Measurements from ENCODE around the gene SMURF1. TPM values are rescaled to one million over a fixed set of nuclear protein-coding genes. Genes with fewer than 3 reads are reported as not detected.
A peak's percentile ranks its signal among the peaks of the same experiment; 100 is the strongest.

SMURF1 gene
- total RNA-seq, 4 donors from 2014 or later = 25.3 to 47.5 (median 36.5) TPM

DNA sequence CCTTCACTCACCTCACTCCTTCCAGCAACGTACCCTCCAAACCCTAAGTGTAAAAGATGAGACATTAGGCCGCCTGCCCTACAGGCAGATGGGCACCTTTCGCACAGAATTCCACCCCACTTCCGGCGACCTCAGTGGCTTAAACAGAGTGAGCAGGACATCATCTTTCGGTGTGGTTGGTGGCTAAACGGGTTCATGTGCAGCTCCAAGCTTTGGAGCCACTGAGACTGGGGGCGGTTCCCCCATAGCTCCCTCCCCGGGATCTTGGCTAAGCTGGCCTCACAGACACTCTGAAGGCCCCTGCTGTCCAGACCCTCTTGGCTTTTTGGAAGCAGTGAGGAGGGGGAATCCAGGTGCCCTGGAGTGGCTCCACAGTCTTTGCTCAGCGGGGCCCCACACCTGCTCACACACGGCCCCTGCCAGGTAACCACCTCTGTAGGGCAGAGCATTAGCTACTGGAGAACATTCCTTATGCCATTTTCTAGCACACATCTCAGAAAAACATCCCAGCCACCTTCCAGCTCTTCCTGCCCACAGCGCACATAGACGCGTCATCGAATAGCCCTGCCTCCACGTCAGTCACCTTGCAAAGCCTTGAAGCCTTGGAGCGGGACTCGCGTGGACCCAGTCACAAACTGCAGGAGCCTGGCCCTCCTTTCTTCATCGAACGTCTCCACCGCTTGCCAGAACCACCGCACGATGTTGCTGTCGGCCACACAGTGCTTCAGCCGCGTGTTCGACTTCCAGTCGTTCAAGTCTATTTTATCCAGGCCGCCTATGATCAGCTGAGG is 108.8 kb downstream of the SMURF1 start:
- no peak for DNase-seq
- Histone ChIP-seq H3K9me3 (no peaks in the 10 kb centered on the region), H3K27me3 (no peaks in the 10 kb centered on the region), H3K4me3 (no peak overlapping the region), H3K36me3 (peaks cover 0 to 73% (median 32%) of the 10 kb centered on the region in 4 donors), H3K27ac (no peak overlapping the region), H3K4me1 (peaks cover 0 to 1% (median 0%) of the 10 kb centered on the region in 4 donors)
- in situ Hi-C loops (cut with MboI; ENCODE audit: low pct_ligation_motif_present in 1 of 4, low pct_unique_long_range_greater_than_20kb in 1 of 4, low sequenced_read_pairs in 3 of 4) (loop anchor here in 1 of 4 donors (10.0 kb wide), 1 partner anchor 280 kb away; no protein-coding TSS in a partner anchor), intact Hi-C loops (cut with DNase I; ENCODE audit: low total_unique reads) (no loop called here)
- TF ChIP-seq POLR2AphosphoS5 (IDR thresholded peaks at IDR 0.05) (no peak), POLR2A (IDR thresholded peaks at IDR 0.05) (no peak), EP300 (IDR thresholded peaks at IDR 0.05; ENCODE audit: low read depth) (no peak)
- TF ChIP-seq, protein P1, sequence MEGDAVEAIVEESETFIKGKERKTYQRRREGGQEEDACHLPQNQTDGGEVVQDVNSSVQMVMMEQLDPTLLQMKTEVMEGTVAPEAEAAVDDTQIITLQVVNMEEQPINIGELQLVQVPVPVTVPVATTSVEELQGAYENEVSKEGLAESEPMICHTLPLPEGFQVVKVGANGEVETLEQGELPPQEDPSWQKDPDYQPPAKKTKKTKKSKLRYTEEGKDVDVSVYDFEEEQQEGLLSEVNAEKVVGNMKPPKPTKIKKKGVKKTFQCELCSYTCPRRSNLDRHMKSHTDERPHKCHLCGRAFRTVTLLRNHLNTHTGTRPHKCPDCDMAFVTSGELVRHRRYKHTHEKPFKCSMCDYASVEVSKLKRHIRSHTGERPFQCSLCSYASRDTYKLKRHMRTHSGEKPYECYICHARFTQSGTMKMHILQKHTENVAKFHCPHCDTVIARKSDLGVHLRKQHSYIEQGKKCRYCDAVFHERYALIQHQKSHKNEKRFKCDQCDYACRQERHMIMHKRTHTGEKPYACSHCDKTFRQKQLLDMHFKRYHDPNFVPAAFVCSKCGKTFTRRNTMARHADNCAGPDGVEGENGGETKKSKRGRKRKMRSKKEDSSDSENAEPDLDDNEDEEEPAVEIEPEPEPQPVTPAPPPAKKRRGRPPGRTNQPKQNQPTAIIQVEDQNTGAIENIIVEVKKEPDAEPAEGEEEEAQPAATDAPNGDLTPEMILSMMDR (IDR thresholded peaks at IDR 0.05) = no peak
- 93 to 98% methylated on average over 14 to 30 of the region's 30 CpGs for WGBS, 2 donors (ENCODE audit: low coverage in 1 of 2)

DNA sequence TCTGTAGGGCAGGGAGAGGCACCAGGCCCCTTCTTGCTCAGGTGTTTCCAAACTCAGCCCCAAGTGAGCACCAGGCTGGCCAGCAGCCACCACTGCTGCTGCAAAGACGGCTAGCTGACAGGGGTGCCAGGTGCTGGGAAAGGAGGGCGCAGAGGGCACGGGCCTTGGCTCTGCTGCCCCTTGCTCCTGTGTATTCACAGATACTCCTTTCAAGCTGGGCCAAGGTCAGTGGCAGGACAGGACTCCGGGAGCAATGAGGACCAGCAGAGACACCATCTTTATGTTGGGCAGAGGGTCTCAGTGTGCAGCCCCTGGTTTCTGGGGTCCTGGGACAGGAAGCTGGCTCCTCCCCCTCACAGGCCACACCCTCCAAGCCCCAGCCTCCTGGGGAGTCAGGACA is 110.1 kb downstream of the SMURF1 start:
- Histone ChIP-seq H3K4me3 (no peak overlapping the region), H3K36me3 (peaks cover 0 to 84% (median 36%) of the 10 kb centered on the region in 4 donors), H3K4me1 (no peaks in the 10 kb centered on the region), H3K27ac (no peak overlapping the region), H3K9me3 (no peaks in the 10 kb centered on the region), H3K27me3 (no peaks in the 10 kb centered on the region)
- 74% methylated on average over 4 of the region's 4 CpGs; no CpG with 5 or more reads in 1 of the 2 donors for WGBS, 2 donors (ENCODE audit: low coverage in 1 of 2)
- intact Hi-C loops (cut with DNase I; ENCODE audit: low total_unique reads) (no loop called here), in situ Hi-C loops (cut with MboI; ENCODE audit: low pct_ligation_motif_present in 1 of 4, low pct_unique_long_range_greater_than_20kb in 1 of 4, low sequenced_read_pairs in 3 of 4) (loop anchor here in 1 of 4 donors (10.0 kb wide), 1 partner anchor 281 kb away; no protein-coding TSS in a partner anchor)
- no peak for DNase-seq
- no peak for TF ChIP-seq EP300 (IDR thresholded peaks at IDR 0.05; ENCODE audit: low read depth)
- TF ChIP-seq, protein P1 (IDR thresholded peaks at IDR 0.05) = no peak
- TF ChIP-seq POLR2AphosphoS5 (IDR thresholded peaks at IDR 0.05) = no peak
- TF ChIP-seq POLR2A (IDR thresholded peaks at IDR 0.05) = no peak

DNA sequence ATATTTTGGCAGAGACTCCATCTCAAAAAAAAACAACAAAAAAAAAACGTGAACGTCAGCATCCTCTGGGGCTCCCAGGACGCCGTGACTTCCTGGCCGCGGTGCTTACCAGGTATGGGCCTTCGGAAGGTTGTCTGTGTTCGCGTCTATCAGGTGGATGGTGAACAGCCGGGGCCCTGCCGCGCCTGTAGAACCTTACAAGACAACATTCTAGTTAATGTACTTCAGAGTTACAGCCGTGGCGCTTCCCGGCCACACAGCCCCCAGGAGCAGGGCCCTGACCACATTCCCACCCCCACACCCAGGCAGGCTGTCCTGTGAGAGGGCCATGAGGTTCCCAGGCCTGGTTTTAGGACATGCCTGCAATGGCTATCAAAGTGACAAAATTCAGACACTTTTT is 111.0 kb downstream of the SMURF1 start:
- DNase-seq = no peak
- intact Hi-C loops (cut with DNase I; ENCODE audit: low total_unique reads) (no loop called here), in situ Hi-C loops (cut with MboI; ENCODE audit: low pct_ligation_motif_present in 1 of 4, low pct_unique_long_range_greater_than_20kb in 1 of 4, low sequenced_read_pairs in 3 of 4) (loop anchor here in 1 of 4 donors (10.0 kb wide), 1 partner anchor 282 kb away; no protein-coding TSS in a partner anchor)
- no peaks in the 10 kb centered on the region for H3K4me1 ChIP-seq
- no peaks in the 10 kb centered on the region for H3K9me3 ChIP-seq
- H3K4me3 ChIP-seq = no peak overlapping the region
- H3K27me3 ChIP-seq = no peaks in the 10 kb centered on the region
- no peak overlapping the region for H3K27ac ChIP-seq
- 87 to 90% methylated on average over 12 to 15 of the region's 15 CpGs for WGBS, 2 donors (ENCODE audit: low coverage in 1 of 2)
- TF ChIP-seq POLR2A (IDR thresholded peaks at IDR 0.05) = no peak
- TF ChIP-seq, protein P1 (IDR thresholded peaks at IDR 0.05) = no peak
- peaks cover 0 to 81% (median 35%) of the 10 kb centered on the region in 4 donors for H3K36me3 ChIP-seq

DNA sequence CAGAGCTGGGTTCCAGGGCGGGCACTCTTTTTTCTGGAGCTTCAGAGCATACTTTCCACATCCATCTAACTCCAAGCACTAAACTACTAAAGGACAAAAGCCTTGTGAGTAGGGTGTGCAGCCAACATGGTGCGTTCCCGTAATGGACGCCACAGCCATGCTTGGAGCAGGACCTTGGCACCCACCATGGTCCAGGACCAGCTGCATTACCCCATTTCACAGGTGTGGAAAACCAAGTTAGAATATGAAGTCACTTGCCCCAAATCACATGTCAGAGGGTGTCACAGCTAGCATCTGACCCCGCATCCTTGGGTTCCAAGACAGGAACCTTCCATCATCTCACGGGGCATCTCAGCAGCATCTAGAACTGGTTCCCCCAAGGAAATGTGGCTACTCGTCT is 112.4 kb downstream of the SMURF1 start:
- intact Hi-C loops (cut with DNase I; ENCODE audit: low total_unique reads) = no loop called here
- WGBS, 2 donors (ENCODE audit: low coverage in 1 of 2) = 83 to 94% methylated on average over 1 to 7 of the region's 7 CpGs
- TF ChIP-seq, protein P1 (IDR thresholded peaks at IDR 0.05) = no peak
- no peak for TF ChIP-seq POLR2A (IDR thresholded peaks at IDR 0.05)
- no peak for TF ChIP-seq EP300 (IDR thresholded peaks at IDR 0.05; ENCODE audit: low read depth)
- no peak for TF ChIP-seq POLR2AphosphoS5 (IDR thresholded peaks at IDR 0.05)

More for the DNA sequence above, 112.4 kb downstream of the SMURF1 start:
- H3K9me3 ChIP-seq = no peaks in the 10 kb centered on the region
- peak overlapping the region in 3 of 4 donors; percentile 1 to 47 (median 45) for H3K27ac ChIP-seq
- H3K36me3 ChIP-seq = peaks cover 0 to 71% (median 29%) of the 10 kb centered on the region in 4 donors
- H3K27me3 ChIP-seq = no peaks in the 10 kb centered on the region
- in situ Hi-C loops (cut with MboI; ENCODE audit: low pct_ligation_motif_present in 1 of 4, low pct_unique_long_range_greater_than_20kb in 1 of 4, low sequenced_read_pairs in 3 of 4) = loop anchor here in 1 of 4 donors (10.0 kb wide), 1 partner anchor 283 kb away; no protein-coding TSS in a partner anchor
- H3K4me3 ChIP-seq = no peak overlapping the region
- no peaks in the 10 kb centered on the region for H3K4me1 ChIP-seq
- DNase-seq = no peak
